HUES6 (cell line): ENCODE results near the gene RIPK4.

Experiments
- H3K27ac ChIP-seq: 2 replicates; pipeline ENCODE4 v1.7.0; 2013; ENCODE audit warnings: low read depth, mild to moderate bottlenecking, low read length, inconsistent platforms
- H3K27me3 ChIP-seq: 2 replicates; pipeline ENCODE4 v1.6.1; 2013; ENCODE audit warnings: low read length; ENCODE audit not compliant: control insufficient read depth, insufficient read depth
- H3K36me3 ChIP-seq: 2 replicates; pipeline ENCODE4 v1.6.1; 2013; ENCODE audit warnings: low read length; ENCODE audit not compliant: control insufficient read depth, insufficient read depth
- H3K4me1 ChIP-seq: 2 replicates; pipeline ENCODE4 v1.6.1; 2013; ENCODE audit warnings: low read length; ENCODE audit not compliant: control insufficient read depth, insufficient read depth
- H3K4me3 ChIP-seq: 2 replicates; pipeline ENCODE4 v1.5.1; 2013; ENCODE audit warnings: low read depth, low read length
- H3K9ac ChIP-seq: one replicate; pipeline ENCODE4 v1.6.1; 2013; ENCODE audit warnings: mild to moderate bottlenecking, low read length
- H3K9me3 ChIP-seq: 2 replicates; pipeline ENCODE4 v1.6.1; 2013; ENCODE audit warnings: low read depth, low read length; ENCODE audit not compliant: control insufficient read depth, insufficient read depth

RIPK4 gene

GRCh38 chr21:41744028-41744930 is 22.6 kb downstream of the RIPK4 start:
- Histone ChIP-seq H3K9me3 (no peaks in the 10 kb centered on the region), H3K36me3 (peaks cover 80% of the 10 kb centered on the region), H3K9ac (no peak overlapping the region), H3K27ac (no peak overlapping the region), H3K27me3 (no peaks in the 10 kb centered on the region), H3K4me3 (no peak overlapping the region), H3K4me1 (no peaks in the 10 kb centered on the region)

- Histone ChIP-seq H3K27ac (no peak overlapping the region), H3K27me3 (no peaks in the 10 kb centered on the region), H3K4me3 (no peak overlapping the region), H3K36me3 (peaks cover 82% of the 10 kb centered on the region), H3K9ac (no peak overlapping the region), H3K4me1 (no peaks in the 10 kb centered on the region), H3K9me3 (peaks cover 3% of the 10 kb centered on the region)
Observed at GRCh38 chr21:41743321-41744027, 23.4 kb downstream of the RIPK4 start.

- H3K27ac ChIP-seq: no peak overlapping the region
- H3K9me3 ChIP-seq: peaks cover 15% of the 10 kb centered on the region
- H3K4me1 ChIP-seq: no peaks in the 10 kb centered on the region
- no peak overlapping the region for H3K4me3 ChIP-seq
- no peak overlapping the region for H3K9ac ChIP-seq
- peaks cover 83% of the 10 kb centered on the region for H3K36me3 ChIP-seq
- no peaks in the 10 kb centered on the region for H3K27me3 ChIP-seq
Observed at GRCh38 chr21:41742073-41742875, 24.6 kb downstream of the RIPK4 start.

GRCh38 chr21:41741253-41742072 is 25.4 kb downstream of the RIPK4 start:
- Histone ChIP-seq H3K9ac (no peak overlapping the region), H3K4me3 (no peak overlapping the region), H3K9me3 (peaks cover 18% of the 10 kb centered on the region), H3K27ac (no peak overlapping the region), H3K27me3 (no peaks in the 10 kb centered on the region), H3K4me1 (no peaks in the 10 kb centered on the region), H3K36me3 (peaks cover 79% of the 10 kb centered on the region)

GRCh38 chr21:41740604-41741252 is 26.1 kb downstream of the RIPK4 start:
- Histone ChIP-seq H3K27me3 (no peaks in the 10 kb centered on the region), H3K4me1 (no peaks in the 10 kb centered on the region), H3K27ac (no peak overlapping the region), H3K9me3 (peaks cover 18% of the 10 kb centered on the region), H3K4me3 (no peak overlapping the region), H3K9ac (no peak overlapping the region), H3K36me3 (peaks cover 73% of the 10 kb centered on the region)

- Histone ChIP-seq H3K27me3 (no peaks in the 10 kb centered on the region), H3K4me3 (no peak overlapping the region), H3K36me3 (peaks cover 66% of the 10 kb centered on the region), H3K27ac (no peak overlapping the region), H3K9ac (no peak overlapping the region), H3K4me1 (no peaks in the 10 kb centered on the region), H3K9me3 (peaks cover 18% of the 10 kb centered on the region)
Observed at GRCh38 chr21:41739936-41740335, 26.9 kb downstream of the RIPK4 start.

GRCh38 chr21:41739011-41739410 is 27.8 kb downstream of the RIPK4 start:
- Histone ChIP-seq H3K27me3 (no peaks in the 10 kb centered on the region), H3K9ac (no peak overlapping the region), H3K36me3 (peaks cover 63% of the 10 kb centered on the region), H3K4me3 (no peak overlapping the region), H3K27ac (no peak overlapping the region), H3K4me1 (no peaks in the 10 kb centered on the region), H3K9me3 (peaks cover 18% of the 10 kb centered on the region)

GRCh38 chr21:41737651-41738324 is 29.1 kb downstream of the RIPK4 start:
- Histone ChIP-seq H3K27me3 (no peaks in the 10 kb centered on the region), H3K9ac (no peak overlapping the region), H3K4me3 (no peak overlapping the region), H3K27ac (no peak overlapping the region), H3K4me1 (no peaks in the 10 kb centered on the region), H3K9me3 (peaks cover 18% of the 10 kb centered on the region), H3K36me3 (peaks cover 51% of the 10 kb centered on the region)

- H3K4me3 ChIP-seq: no peak overlapping the region
- no peaks in the 10 kb centered on the region for H3K4me1 ChIP-seq
- H3K9me3 ChIP-seq: peaks cover 18% of the 10 kb centered on the region
- H3K27me3 ChIP-seq: no peaks in the 10 kb centered on the region
- H3K27ac ChIP-seq: no peak overlapping the region
- peaks cover 37% of the 10 kb centered on the region for H3K36me3 ChIP-seq
- no peak overlapping the region for H3K9ac ChIP-seq
Observed at GRCh38 chr21:41736423-41736822, 30.4 kb downstream of the RIPK4 start.
